Endothelial cell of umbilical vein (primary cell): ENCODE data around the gene PTPN5. TPM values are rescaled to one million over a fixed set of nuclear protein-coding genes. Genes with fewer than 3 reads are reported as not detected.

ENCODE experiments used
- BruUV-seq: library from RNA; stranded (reverse); fragments of 400-500 nt; replicated peaks from 2 replicates; lab custom pipeline; 2021; lab: Mats Ljungman, UMichigan
- CTCF ChIA-PET: fragments of 300-600, 350-600 bp; sonication (Branson Sonifier 250); formaldehyde crosslinking; loops from one replicate; lab custom pipeline; 2021; ENCODE audit warnings: antibody characterized with exemption, inconsistent platforms; lab: Charles Lee
- POLR2A ChIA-PET: fragments of 300-600, 350-600 bp; sonication (Branson Sonifier 250); formaldehyde crosslinking; loops from one replicate; lab custom pipeline; 2021; ENCODE audit warnings: antibody characterized with exemption, inconsistent platforms; lab: Charles Lee
- DNase-seq: peaks from one replicate; pipeline ENCODE4 v3.0.0-alpha.2; 2011; ENCODE audit warnings: low read depth, low spot score
- FAIRE-seq: peaks from 2 replicates; lab custom pipeline; 2011; peaks lifted over from hg19 to GRCh38; lab: Jason Lieb, UNC
- H2AFZ ChIP-seq: 2 replicates; pipeline ENCODE4 v1.6.0; 2012; ENCODE audit warnings: low read depth, low read length, control low read depth, inconsistent platforms
- H3K27ac ChIP-seq: 2 replicates; pipeline ENCODE4 v1.5.1; 2011; ENCODE audit warnings: low read depth, mild to moderate bottlenecking, control low read depth, low read length, moderate library complexity; ENCODE audit not compliant: insufficient read depth
- H3K27me3 ChIP-seq, 2 experiments: 2 replicates each; pipeline versions ENCODE4 v1.6.0 to v1.6.1; 2011; ENCODE audit warnings: low read length in 2 of 2, mixed read lengths in 1 of 2; ENCODE audit not compliant: control insufficient read depth in 2 of 2, insufficient read depth in 2 of 2
- H3K36me3 ChIP-seq, 2 experiments: 2 replicates in 1 of 2; 3 replicates in 1 of 2; pipeline ENCODE4 v1.5.1; 2011; ENCODE audit warnings: low read length in 2 of 2, mild to moderate bottlenecking in 1 of 2, moderate library complexity in 1 of 2; ENCODE audit not compliant: control insufficient read depth in 2 of 2, insufficient read depth in 2 of 2; ENCODE audit errors: extremely low read depth in 1 of 2
- H3K4me1 ChIP-seq: 3 replicates; pipeline ENCODE4 v1.5.1; 2011; ENCODE audit warnings: mild to moderate bottlenecking, low read length; ENCODE audit not compliant: control insufficient read depth, insufficient read depth; ENCODE audit errors: extremely low read depth
- H3K4me2 ChIP-seq: 2 replicates; pipeline ENCODE4 v1.6.1; 2011; ENCODE audit warnings: low read length, control low read depth, mixed read lengths; ENCODE audit not compliant: insufficient read depth
- H3K4me3 ChIP-seq, 3 experiments: fragments of 200-600 bp in 1 of 3; sonication (generic), shearing (Covaris generic) in 1 of 3; replicated peaks in 1 of 3; 2 replicates each; pipeline ENCODE4 v1.5.1; 2011 to 2016; ENCODE audit warnings: control low read depth in 3 of 3, low read length in 3 of 3, mild to moderate bottlenecking in 2 of 3, inconsistent platforms in 1 of 3, low read depth in 1 of 3, moderate library complexity in 1 of 3; ENCODE audit not compliant: insufficient read depth in 1 of 3
- H3K79me2 ChIP-seq: 2 replicates; pipeline ENCODE4 v1.6.0; 2012; ENCODE audit warnings: low read length, inconsistent platforms; ENCODE audit not compliant: control insufficient read depth, insufficient read depth
- H3K9ac ChIP-seq: replicated peaks from 2 replicates; pipeline ENCODE3; 2011; ENCODE audit warnings: low read length, control low read depth; ENCODE audit not compliant: insufficient read depth; ENCODE audit errors: extremely low read depth
- H3K9me1 ChIP-seq: replicated peaks from 3 replicates; pipeline ENCODE4 v1.6.0; 2011; ENCODE audit warnings: mild to moderate bottlenecking, low read length; ENCODE audit not compliant: control insufficient read depth, insufficient read depth; ENCODE audit errors: extremely low read depth
- H3K9me3 ChIP-seq: replicated peaks from 2 replicates; pipeline ENCODE4 v1.5.1; 2012; ENCODE audit warnings: low read length, inconsistent platforms; ENCODE audit not compliant: control insufficient read depth, insufficient read depth
- H4K20me1 ChIP-seq: replicated peaks from 2 replicates; pipeline ENCODE3; 2011; ENCODE audit warnings: mild to moderate bottlenecking, low read length; ENCODE audit not compliant: control insufficient read depth, insufficient read depth; ENCODE audit errors: extremely low read depth
- EZH2 ChIP-seq: IDR thresholded peaks from 2 replicates; pipeline ENCODE4 v1.6.1; 2012; ENCODE audit warnings: borderline replicate concordance, low read depth, mild to moderate bottlenecking, moderate library complexity, low read length, inconsistent platforms; ENCODE audit not compliant: severe bottlenecking
- FOS ChIP-seq: IDR thresholded peaks from 2 replicates; pipeline ENCODE4 v1.6.1; 2011; ENCODE audit warnings: mild to moderate bottlenecking, low read length, moderate library complexity, borderline replicate concordance; ENCODE audit not compliant: insufficient read depth
- GATA2 ChIP-seq: IDR thresholded peaks from 2 replicates; pipeline ENCODE4 v1.7.0; 2011; ENCODE audit warnings: low read depth, mild to moderate bottlenecking, moderate library complexity, mixed read lengths, low read length; ENCODE audit not compliant: insufficient read length, insufficient read depth
- JUN ChIP-seq: IDR thresholded peaks from 2 replicates; pipeline ENCODE4 v1.6.1; 2011; ENCODE audit warnings: borderline replicate concordance, low read depth; ENCODE audit not compliant: insufficient read length, insufficient read depth
- MYC ChIP-seq: IDR thresholded peaks from one replicate; pipeline ENCODE4 v1.6.1; 2011; ENCODE audit warnings: mild to moderate bottlenecking, low read depth, low read length
- POLR2A ChIP-seq: IDR thresholded peaks from 2 replicates; pipeline ENCODE4 v1.6.1; 2012; ENCODE audit warnings: low read depth, mild to moderate bottlenecking, control low read depth, low read length
- POLR2AphosphoS5 ChIP-seq: IDR thresholded peaks from 2 replicates; pipeline ENCODE4 v1.6.1; 2012; ENCODE audit warnings: low read depth, mild to moderate bottlenecking, control low read depth, low read length, moderate library complexity; ENCODE audit not compliant: insufficient read depth
- dilution Hi-C: fragments of 300-500 bp; cut with MboI; formaldehyde crosslinking; loops from one replicate; pipeline ENCODE4 v1.15.0; 2019; ENCODE audit warnings: low sequenced_read_pairs; ENCODE audit not compliant: extremely low pct_ligation_motif_present
- intact Hi-C: fragments of 100-400 bp; cut with micrococcal nuclease; formaldehyde crosslinking; loops from one replicate; pipeline ENCODE4 v1.10.0; 2022
- polyA plus RNA-seq, 4 experiments: library from polyadenylated mRNA; depleted of rRNA in 3 of 4; stranded (reverse) in 3 of 4; unstranded in 1 of 4; fragments of >200 nt; gene quantifications; 2 replicates each; pipeline versions ENCODE4 v1.2.1 to v1.2.3, GENCODE V29; 2011 to 2012; ENCODE audit warnings: missing spikeins in 1 of 4
- total RNA-seq: library from RNA; stranded (reverse); gene quantifications from 2 replicates; pipeline ENCODE4 v1.2.3, GENCODE V29; 2021
- TF ChIP-seq, protein P1 (sequence below), 2 donors: IDR thresholded peaks; 1 replicate in 1 of 2; 2 replicates in 1 of 2; pipeline ENCODE4 v1.5.1; 2011; ENCODE audit warnings: low read length in 2 of 2, mild to moderate bottlenecking in 2 of 2, moderate library complexity in 2 of 2, control low read depth in 1 of 2, inconsistent platforms in 1 of 2, low read depth in 1 of 2; ENCODE audit not compliant: insufficient read depth in 1 of 2; ENCODE audit errors: extremely low read depth in 1 of 2
- TF ChIP-seq, protein P2 (sequence below): IDR thresholded peaks from 2 replicates; pipeline ENCODE4 v1.6.1; 2011; ENCODE audit not compliant: insufficient read depth, insufficient read length

The PTPN5 gene
- total and polyA plus RNA-seq, 2 donors (not counting 3 experiments of a cell fraction or from before 2014, with no cell fraction given): not detected

DNA sequence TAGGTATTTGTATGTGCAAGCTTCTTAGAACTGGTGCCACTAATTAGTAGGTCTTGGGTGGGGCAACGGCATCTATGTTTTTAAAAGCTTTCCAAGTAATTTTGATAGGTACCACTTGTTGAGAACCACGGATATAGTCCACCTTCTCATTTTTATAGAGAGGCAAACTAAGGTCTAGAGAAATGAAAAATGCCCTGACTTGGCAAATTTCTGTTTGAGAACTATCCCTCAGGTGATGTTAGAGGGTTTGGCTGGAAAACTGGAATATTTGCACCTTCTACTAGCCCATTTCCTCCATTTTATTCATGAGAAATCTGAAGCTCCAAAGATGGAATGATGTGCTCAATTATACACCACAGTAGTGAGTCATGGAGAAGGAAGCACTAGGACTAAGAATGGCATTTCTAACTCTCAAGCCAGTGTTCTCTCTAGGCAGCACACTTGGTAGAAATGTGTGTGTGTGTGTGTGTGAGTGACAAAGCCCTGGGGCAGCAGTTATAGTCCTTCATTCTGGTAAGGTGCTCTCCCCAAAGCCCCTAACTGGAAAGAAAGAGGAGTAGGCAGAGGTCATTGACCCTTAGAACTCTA lies 94.9 kb downstream of the PTPN5 start:
- no peaks in the 10 kb centered on the region for H3K79me2 ChIP-seq
- H3K4me3 ChIP-seq: no peak overlapping the region
- FAIRE-seq (no peak), DNase-seq (no peak)
- H3K27ac ChIP-seq: no peak overlapping the region
- H3K9me1 ChIP-seq: no peaks in the 10 kb centered on the region
- peak; percentile 56 for TF ChIP-seq FOS
- TF ChIP-seq, protein P1, sequence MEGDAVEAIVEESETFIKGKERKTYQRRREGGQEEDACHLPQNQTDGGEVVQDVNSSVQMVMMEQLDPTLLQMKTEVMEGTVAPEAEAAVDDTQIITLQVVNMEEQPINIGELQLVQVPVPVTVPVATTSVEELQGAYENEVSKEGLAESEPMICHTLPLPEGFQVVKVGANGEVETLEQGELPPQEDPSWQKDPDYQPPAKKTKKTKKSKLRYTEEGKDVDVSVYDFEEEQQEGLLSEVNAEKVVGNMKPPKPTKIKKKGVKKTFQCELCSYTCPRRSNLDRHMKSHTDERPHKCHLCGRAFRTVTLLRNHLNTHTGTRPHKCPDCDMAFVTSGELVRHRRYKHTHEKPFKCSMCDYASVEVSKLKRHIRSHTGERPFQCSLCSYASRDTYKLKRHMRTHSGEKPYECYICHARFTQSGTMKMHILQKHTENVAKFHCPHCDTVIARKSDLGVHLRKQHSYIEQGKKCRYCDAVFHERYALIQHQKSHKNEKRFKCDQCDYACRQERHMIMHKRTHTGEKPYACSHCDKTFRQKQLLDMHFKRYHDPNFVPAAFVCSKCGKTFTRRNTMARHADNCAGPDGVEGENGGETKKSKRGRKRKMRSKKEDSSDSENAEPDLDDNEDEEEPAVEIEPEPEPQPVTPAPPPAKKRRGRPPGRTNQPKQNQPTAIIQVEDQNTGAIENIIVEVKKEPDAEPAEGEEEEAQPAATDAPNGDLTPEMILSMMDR (IDR thresholded peaks at IDR 0.05; ENCODE audit: extremely low read depth in 1 of 2, insufficient read depth in 1 of 2, low read depth in 1 of 2, low read length in 2 of 2): no peak
- BruUV-seq: no TSS peak
- H3K4me2 ChIP-seq: no peak overlapping the region
- dilution Hi-C loops (no loop called here), intact Hi-C loops (no loop called here)
- H3K9me3 ChIP-seq: no peaks in the 10 kb centered on the region
- no peak overlapping the region for H2AFZ ChIP-seq
- peaks cover 11% of the 10 kb centered on the region for H3K4me1 ChIP-seq
- ChIA-PET POLR2A (no interaction called here), CTCF (interaction anchor here (1.6 to 2.1 kb wide), 2 partner anchors 25 kb away, joined by 7 to 9 read pairs; no protein-coding TSS in a partner anchor)
- no peak overlapping the region for H3K9ac ChIP-seq
- H3K36me3 ChIP-seq: peaks cover 0 to 2% of the 10 kb centered on the region in 2 experiments
- no peaks in the 10 kb centered on the region for H4K20me1 ChIP-seq
- no peaks in the 10 kb centered on the region for H3K27me3 ChIP-seq

DNA sequence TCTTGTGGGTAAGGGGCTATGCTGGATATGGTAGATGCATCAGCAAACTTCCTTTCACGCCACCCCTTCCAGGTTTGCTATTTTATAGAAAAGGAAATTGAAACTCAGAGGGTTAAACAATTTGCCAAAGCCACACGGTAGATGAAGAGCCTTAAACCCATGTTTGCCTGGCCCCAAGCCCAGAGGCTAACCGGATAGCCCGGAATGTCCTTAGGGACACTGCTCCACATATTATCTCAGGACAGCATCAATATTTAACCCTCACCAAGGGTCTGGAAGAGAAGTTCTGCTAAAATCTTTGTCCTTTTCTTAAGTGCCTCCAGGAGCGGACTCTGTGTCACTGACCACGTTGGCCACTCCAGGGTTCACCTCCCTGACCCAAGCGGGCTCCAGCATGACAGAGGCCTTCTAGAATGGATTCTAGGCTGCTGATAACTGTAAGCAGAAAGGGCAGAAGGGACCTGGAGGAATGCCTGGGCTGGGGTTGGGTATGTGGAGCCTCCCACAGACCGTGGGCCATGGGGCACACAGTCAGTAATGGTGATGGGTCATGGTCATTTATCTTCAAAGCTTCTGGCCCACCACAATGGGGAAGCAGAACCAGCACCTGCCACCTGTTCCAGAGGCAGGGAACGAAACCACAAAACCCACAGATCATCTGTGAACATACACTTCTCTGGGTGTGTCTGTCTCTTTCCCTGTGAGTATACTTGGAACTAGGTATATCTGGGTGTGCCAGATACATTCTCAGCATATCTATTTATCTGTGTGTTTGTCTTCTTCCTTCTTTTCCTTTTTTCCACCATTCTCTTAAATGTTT lies 98.4 kb downstream of the PTPN5 start:
- Histone ChIP-seq H3K27ac (no peak overlapping the region), H3K27me3 (peaks cover 0 to 3% of the 10 kb centered on the region in 2 experiments), H3K36me3 (no peaks in the 10 kb centered on the region), H3K9me1 (no peaks in the 10 kb centered on the region), H2AFZ (no peak overlapping the region), H3K9ac (no peak overlapping the region), H3K4me2 (no peak overlapping the region), H3K4me1 (peaks cover 4% of the 10 kb centered on the region), H3K4me3 (no peak overlapping the region), H4K20me1 (no peaks in the 10 kb centered on the region), H3K9me3 (no peaks in the 10 kb centered on the region), H3K79me2 (no peaks in the 10 kb centered on the region)
- POLR2A ChIA-PET: no interaction called here
- intact Hi-C loops (no loop called here), dilution Hi-C loops (no loop called here)
- DNase-seq: no peak
- no TSS peak for BruUV-seq
- FAIRE-seq: no peak
- no peak for TF ChIP-seq POLR2AphosphoS5
- TF ChIP-seq GATA2: no peak
- TF ChIP-seq, protein P2, sequence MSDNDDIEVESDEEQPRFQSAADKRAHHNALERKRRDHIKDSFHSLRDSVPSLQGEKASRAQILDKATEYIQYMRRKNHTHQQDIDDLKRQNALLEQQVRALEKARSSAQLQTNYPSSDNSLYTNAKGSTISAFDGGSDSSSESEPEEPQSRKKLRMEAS: no peak
- TF ChIP-seq FOS: no peak
- no peak for TF ChIP-seq JUN
- no peak for TF ChIP-seq EZH2
- TF ChIP-seq, protein P1 (IDR thresholded peaks at IDR 0.05; ENCODE audit: extremely low read depth in 1 of 2, insufficient read depth in 1 of 2, low read depth in 1 of 2, low read length in 2 of 2): no peak
- TF ChIP-seq MYC: no peak
- no peak for TF ChIP-seq POLR2A
- CTCF ChIA-PET: no interaction called here
